Activated B cell treated with CpG ODN at 0.5 μM for 24 hours (primary cell): ENCODE measurements around the gene MDM2. TPM values are rescaled to one million over a fixed set of nuclear protein-coding genes. Genes with fewer than 3 reads are reported as not detected.
A peak's percentile ranks its signal among the peaks of the same experiment; 100 is the strongest.

Experiments
- ATAC-seq: fragments of 200-7000 bp; cut with Tn5 transposase; one replicate; pipeline ENCODE4 v1.10.0; 2021; ENCODE audit warnings: low read depth, mild to moderate bottlenecking, moderate library complexity
- CTCF ChIA-PET: fragments of 350-600 bp; sonication (Branson Sonifier 250); formaldehyde crosslinking; loops from one replicate; lab custom pipeline; 2021; ENCODE audit warnings: antibody characterized with exemption; lab: Charles Lee
- POLR2A ChIA-PET: fragments of 350-600 bp; sonication (Branson Sonifier 250); formaldehyde crosslinking; loops from one replicate; lab custom pipeline; 2021; ENCODE audit warnings: antibody characterized with exemption; lab: Charles Lee
- DNase-seq: peaks from one replicate; pipeline ENCODE4 v3.0.0; 2022
- H3K27ac Mint-ChIP-seq: one replicate; pipeline ENCODE4 v1.8.0; 2020; ENCODE audit warnings: mixed read lengths
- H3K27me3 Mint-ChIP-seq: one replicate; pipeline ENCODE4 v1.8.0; 2021; ENCODE audit warnings: mixed read lengths
- H3K36me3 Mint-ChIP-seq: one replicate; pipeline ENCODE4 v1.8.0; 2021; ENCODE audit warnings: low read depth, mixed read lengths
- H3K4me1 Mint-ChIP-seq: one replicate; pipeline ENCODE4 v1.8.0; 2021; ENCODE audit warnings: mixed read lengths
- H3K4me3 Mint-ChIP-seq: one replicate; pipeline ENCODE4 v1.8.0; 2020; ENCODE audit warnings: mild to moderate bottlenecking, mixed read lengths
- H3K9me3 Mint-ChIP-seq: one replicate; pipeline ENCODE4 v1.8.0; 2020; ENCODE audit warnings: mixed read lengths
- intact Hi-C: fragments of 100-400 bp; cut with micrococcal nuclease; formaldehyde crosslinking; loops from one replicate; pipeline ENCODE4 v1.15.1; 2024
- total RNA-seq: library from RNA; stranded (reverse); gene quantifications from 2 replicates; pipeline ENCODE4 v1.2.3, GENCODE V29; 2022
- TF ChIP-seq, protein P1 (sequence below): fragments of 200-600 bp; IDR thresholded peaks from one replicate; pipeline ENCODE4 v1.8.0; 2022; ENCODE audit warnings: antibody characterized with exemption, mild to moderate bottlenecking

MDM2 gene
- total RNA-seq, 1 donor from 2014 or later = 90.8 TPM

DNA sequence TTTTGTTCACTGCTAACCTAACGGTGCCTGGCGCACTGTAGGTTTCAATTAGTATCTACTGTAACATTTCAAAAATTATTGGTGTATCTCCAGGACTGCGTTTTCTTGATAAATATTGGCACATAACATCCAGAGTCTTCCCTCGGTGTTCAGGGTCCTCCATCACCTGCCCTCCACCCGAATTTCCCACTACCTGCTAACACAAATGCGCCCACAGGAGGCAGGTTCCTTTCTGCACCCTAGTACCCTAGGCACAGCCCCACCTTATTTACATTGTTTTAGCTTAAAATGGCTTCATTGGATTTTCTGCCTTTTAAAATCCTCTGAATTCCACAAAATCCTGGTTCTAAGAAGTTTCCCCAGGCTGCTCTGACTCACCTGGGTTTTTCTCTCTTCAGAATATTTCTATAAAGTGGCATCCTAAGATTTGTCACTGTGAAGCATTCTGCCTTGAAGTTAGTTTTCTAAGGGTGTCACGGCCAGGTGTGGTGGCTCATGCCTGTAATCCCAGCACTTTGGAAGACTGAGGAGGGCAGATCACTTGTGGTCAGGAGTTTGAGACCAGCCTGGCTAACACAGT lies 86.4 kb downstream of the MDM2 start:
- ChIA-PET POLR2A (no interaction called here), CTCF (no interaction called here)
- no peaks in the 10 kb centered on the region for H3K9me3 Mint-ChIP-seq
- no peak overlapping the region for H3K27ac Mint-ChIP-seq
- no peak overlapping the region for H3K4me3 Mint-ChIP-seq
- intact Hi-C loops = no loop called here
- no peaks in the 10 kb centered on the region for H3K36me3 Mint-ChIP-seq
- DNase-seq (no peak), ATAC-seq (no peak)
- H3K27me3 Mint-ChIP-seq = no peaks in the 10 kb centered on the region
- H3K4me1 Mint-ChIP-seq = peaks cover 47% of the 10 kb centered on the region
- TF ChIP-seq, protein P1, sequence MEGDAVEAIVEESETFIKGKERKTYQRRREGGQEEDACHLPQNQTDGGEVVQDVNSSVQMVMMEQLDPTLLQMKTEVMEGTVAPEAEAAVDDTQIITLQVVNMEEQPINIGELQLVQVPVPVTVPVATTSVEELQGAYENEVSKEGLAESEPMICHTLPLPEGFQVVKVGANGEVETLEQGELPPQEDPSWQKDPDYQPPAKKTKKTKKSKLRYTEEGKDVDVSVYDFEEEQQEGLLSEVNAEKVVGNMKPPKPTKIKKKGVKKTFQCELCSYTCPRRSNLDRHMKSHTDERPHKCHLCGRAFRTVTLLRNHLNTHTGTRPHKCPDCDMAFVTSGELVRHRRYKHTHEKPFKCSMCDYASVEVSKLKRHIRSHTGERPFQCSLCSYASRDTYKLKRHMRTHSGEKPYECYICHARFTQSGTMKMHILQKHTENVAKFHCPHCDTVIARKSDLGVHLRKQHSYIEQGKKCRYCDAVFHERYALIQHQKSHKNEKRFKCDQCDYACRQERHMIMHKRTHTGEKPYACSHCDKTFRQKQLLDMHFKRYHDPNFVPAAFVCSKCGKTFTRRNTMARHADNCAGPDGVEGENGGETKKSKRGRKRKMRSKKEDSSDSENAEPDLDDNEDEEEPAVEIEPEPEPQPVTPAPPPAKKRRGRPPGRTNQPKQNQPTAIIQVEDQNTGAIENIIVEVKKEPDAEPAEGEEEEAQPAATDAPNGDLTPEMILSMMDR = no peak

DNA sequence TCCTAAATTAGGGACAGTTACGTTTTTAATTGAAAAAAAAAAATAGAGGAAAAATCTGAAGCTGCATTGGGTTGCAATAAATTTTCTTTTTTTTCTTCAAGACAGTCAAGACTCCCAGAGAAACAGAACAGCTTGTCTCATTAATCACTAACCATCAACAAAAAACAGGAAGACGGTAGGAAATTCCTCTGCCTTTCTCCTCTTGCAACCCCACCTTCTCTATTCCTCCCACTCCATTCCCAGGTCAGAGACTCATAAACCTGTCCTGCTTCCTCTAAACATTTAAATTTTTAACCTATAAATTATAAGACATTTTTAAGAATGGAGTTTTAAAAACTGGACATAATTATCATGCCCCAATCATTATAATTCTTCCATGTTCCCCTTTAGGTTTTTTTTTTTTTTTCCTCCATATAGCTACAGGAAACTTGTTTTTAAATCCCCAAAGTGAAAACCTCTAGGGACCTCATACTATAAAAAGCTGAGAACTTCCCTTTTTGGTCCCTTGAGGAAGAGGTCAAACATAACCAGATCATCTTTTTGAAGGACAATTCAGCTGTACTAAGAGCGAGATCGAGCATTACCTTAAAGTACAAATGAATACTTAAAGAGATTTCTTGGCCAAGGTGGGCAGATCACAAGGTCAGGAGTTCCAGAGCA lies 89.0 kb downstream of the MDM2 start:
- H3K9me3 Mint-ChIP-seq = no peaks in the 10 kb centered on the region
- ChIA-PET CTCF (no interaction called here), POLR2A (interaction anchor here (0.5 to 1.9 kb wide), 6 partner anchors 17 to 113 kb away, joined by 3 to 11 read pairs (median 6); partner anchors contain the start of gene CPM)
- peaks cover 40% of the 10 kb centered on the region for H3K4me1 Mint-ChIP-seq
- H3K36me3 Mint-ChIP-seq = no peaks in the 10 kb centered on the region
- DNase-seq (no peak), ATAC-seq (peak; percentile 90)
- peak overlapping the region; percentile 74 for H3K4me3 Mint-ChIP-seq
- intact Hi-C loops = loop anchor here (1.0 kb wide), 2 partner anchors 8 to 36 kb away; partner anchors contain the start of gene CPM
- TF ChIP-seq, protein P1 = no peak
- no peaks in the 10 kb centered on the region for H3K27me3 Mint-ChIP-seq
- peak overlapping the region; percentile 70 for H3K27ac Mint-ChIP-seq

DNA sequence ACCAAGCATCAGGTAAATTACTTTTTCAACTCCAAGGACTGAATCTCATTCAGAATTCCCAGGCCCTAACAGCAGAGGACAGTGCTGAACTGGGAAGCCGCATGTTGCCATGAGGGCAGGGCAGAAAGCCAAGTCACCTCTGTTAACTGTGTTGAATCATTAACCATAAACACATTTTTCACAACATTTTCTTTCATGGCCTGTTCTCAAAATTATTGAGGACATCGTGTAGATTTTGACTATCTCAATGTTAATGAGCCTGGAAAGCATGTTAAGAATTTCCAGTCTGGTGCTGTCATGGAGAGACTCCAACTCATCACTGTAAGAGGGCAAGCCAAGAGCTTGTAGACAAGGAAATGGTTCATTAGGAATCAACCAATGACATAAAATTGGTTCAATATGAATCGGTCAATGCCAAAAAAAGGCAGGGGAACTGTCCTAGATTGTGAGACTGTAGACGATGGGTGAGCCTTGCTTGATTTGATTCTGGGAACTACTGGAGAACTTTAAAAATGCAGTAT lies 91.3 kb downstream of the MDM2 start:
- POLR2A ChIA-PET = interaction anchor here (0.5 kb wide), 1 partner anchor 25 kb away, joined by 3 read pairs; no protein-coding TSS in a partner anchor
- no peaks in the 10 kb centered on the region for H3K9me3 Mint-ChIP-seq
- TF ChIP-seq, protein P1 = no peak
- CTCF ChIA-PET = no interaction called here
- DNase-seq = no peak
- peaks cover 57% of the 10 kb centered on the region for H3K4me1 Mint-ChIP-seq
- H3K36me3 Mint-ChIP-seq = no peaks in the 10 kb centered on the region
- no peak for ATAC-seq
- no peak overlapping the region for H3K4me3 Mint-ChIP-seq
- intact Hi-C loops = no loop called here
- H3K27ac Mint-ChIP-seq = no peak overlapping the region
- no peaks in the 10 kb centered on the region for H3K27me3 Mint-ChIP-seq

DNA sequence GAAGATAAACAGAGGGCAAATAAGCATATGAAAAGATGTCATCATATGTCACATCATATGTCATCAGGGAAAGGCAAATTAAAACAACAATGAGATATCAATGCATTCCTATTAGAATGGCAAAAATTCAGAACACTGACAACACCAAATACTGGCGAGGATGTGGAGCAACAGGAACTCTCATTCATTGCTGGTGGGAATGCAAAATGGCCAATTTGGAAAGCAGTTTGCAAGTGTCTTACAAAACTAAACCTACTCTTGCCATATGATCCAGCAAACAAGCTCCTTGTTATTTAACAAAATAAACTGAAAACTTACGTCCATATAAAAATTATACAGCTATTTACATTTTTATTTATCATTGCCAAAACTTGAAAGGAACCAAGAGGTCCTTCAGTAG lies 92.3 kb downstream of the MDM2 start:
- no peak overlapping the region for H3K4me3 Mint-ChIP-seq
- H3K9me3 Mint-ChIP-seq = no peaks in the 10 kb centered on the region
- no peaks in the 10 kb centered on the region for H3K36me3 Mint-ChIP-seq
- H3K27ac Mint-ChIP-seq = no peak overlapping the region
- CTCF ChIA-PET = no interaction called here
- H3K4me1 Mint-ChIP-seq = peaks cover 63% of the 10 kb centered on the region
- POLR2A ChIA-PET = interaction anchor here (0.6 kb wide), 1 partner anchor 9 kb away, joined by 3 read pairs; no protein-coding TSS in a partner anchor
- H3K27me3 Mint-ChIP-seq = no peaks in the 10 kb centered on the region
- TF ChIP-seq, protein P1 = no peak
- ATAC-seq = no peak
- intact Hi-C loops = no loop called here
- no peak for DNase-seq

Other genes with a start within 250 kb of the MDM2 start
- 136 and 142 TPM in 2 replicates for gene RAP1B, start 197.3 kb upstream of the MDM2 start, total RNA-seq
- 75.0 and 90.8 TPM in 2 replicates for gene NUP107, start 121.2 kb upstream of the MDM2 start, total RNA-seq
- 7.8 and 9.5 TPM in 2 replicates for gene SLC35E3, start 62.0 kb upstream of the MDM2 start, total RNA-seq
- 6.3 and 10.1 TPM in 2 replicates for gene CPM, start 125.0 kb downstream of the MDM2 start, total RNA-seq